ENCODE data around the gene PARD3.

PARD3 gene

GRCh38 chr10:34643620-34644019 is 171.5 kb downstream of the PARD3 start:
- DNase-seq, result no peak

- DNase-seq, result no peak
These were observed 173.1 kb downstream of the PARD3 start for GRCh38 chr10:34641913-34642558.

GRCh38 chr10:34641147-34641912 is 173.8 kb downstream of the PARD3 start:
- DNase-seq, result no peak

- DNase-seq, result peak; percentile 81
These were observed 176.6 kb downstream of the PARD3 start for GRCh38 chr10:34638406-34639054.

GRCh38 chr10:34637418-34637911 is 177.6 kb downstream of the PARD3 start:
- DNase-seq, result peak; percentile 53

GRCh38 chr10:34635111-34635510 is 180.0 kb downstream of the PARD3 start:
- no peak for DNase-seq

GRCh38 chr10:34633374-34633773 is 181.7 kb downstream of the PARD3 start:
- no peak for DNase-seq

- DNase-seq, result no peak
These were observed 186.0 kb downstream of the PARD3 start for GRCh38 chr10:34629084-34629483.

GRCh38 chr10:34628174-34628796 is 186.8 kb downstream of the PARD3 start:
- no peak for DNase-seq

GRCh38 chr10:34627741-34628140 is 187.4 kb downstream of the PARD3 start:
- DNase-seq, result no peak

GRCh38 chr10:34627331-34627730 is 187.8 kb downstream of the PARD3 start:
- DNase-seq, result no peak

GRCh38 chr10:34626158-34626880 is 188.8 kb downstream of the PARD3 start:
- DNase-seq, result no peak

- no peak for DNase-seq
These were observed 190.6 kb downstream of the PARD3 start for GRCh38 chr10:34624323-34625153.

GRCh38 chr10:34622945-34623344 is 192.2 kb downstream of the PARD3 start:
- DNase-seq, result no peak

- no peak for DNase-seq
These were observed 196.5 kb downstream of the PARD3 start for GRCh38 chr10:34618611-34619010.

GRCh38 chr10:34615770-34616169 is 199.3 kb downstream of the PARD3 start:
- no peak for DNase-seq

GRCh38 chr10:34613491-34613890 is 201.6 kb downstream of the PARD3 start:
- no peak for DNase-seq

GRCh38 chr10:34612938-34613337 is 202.2 kb downstream of the PARD3 start:
- DNase-seq, result no peak

- no peak for DNase-seq
These were observed 202.7 kb downstream of the PARD3 start for GRCh38 chr10:34612446-34612845.

GRCh38 chr10:34609287-34609940 is 205.7 kb downstream of the PARD3 start:
- DNase-seq, result no peak

- DNase-seq, result no peak
These were observed 207.2 kb downstream of the PARD3 start for GRCh38 chr10:34607894-34608293.
